ENCODE data around the gene PRKCE. TPM values are rescaled to one million over a fixed set of nuclear protein-coding genes. Genes with fewer than 3 reads are reported as not detected.
"Not testable (repeated sequence)": the region's sequence is repeated elsewhere in the genome, so short reads cannot be mapped to it uniquely, and the experiment has no call there.

The PRKCE gene
- total RNA-seq, 1 donor from 2014 or later, result 18.4 TPM

- Mint-ChIP-seq H3K36me3 (peaks cover 3% of the 10 kb centered on the region), H3K27ac (no peak overlapping the region), H3K4me1 (peaks cover 10% of the 10 kb centered on the region), H3K4me3 (no peak overlapping the region), H3K9me3 (peaks cover 7% of the 10 kb centered on the region), H3K27me3 (ENCODE audit: low read depth) (no peaks in the 10 kb centered on the region)
- DNase-seq (ENCODE audit: low spot score in 2 of 2, unreplicated experiment in 2 of 2), result no peak
- TF ChIP-seq CTCF (IDR thresholded peaks at IDR 0.05; ENCODE audit: unreplicated experiment), result no peak
Observed at GRCh38 chr2:45852450-45853150, 201.1 kb downstream of the PRKCE start.

GRCh38 chr2:45855374-45855773, 203.9 kb downstream of the PRKCE start:
- no peak for DNase-seq (ENCODE audit: low spot score in 2 of 2, unreplicated experiment in 2 of 2)
- Mint-ChIP-seq H3K4me3 (no peak overlapping the region), H3K27me3 (ENCODE audit: low read depth) (no peaks in the 10 kb centered on the region), H3K27ac (peak overlapping the region; percentile 5), H3K36me3 (no peaks in the 10 kb centered on the region), H3K4me1 (peaks cover 9% of the 10 kb centered on the region), H3K9me3 (peaks cover 7% of the 10 kb centered on the region)
- no peak for TF ChIP-seq CTCF (IDR thresholded peaks at IDR 0.05; ENCODE audit: unreplicated experiment)

- peaks cover 17% of the 10 kb centered on the region for H3K4me1 Mint-ChIP-seq
- H3K9me3 Mint-ChIP-seq, result peaks cover 7% of the 10 kb centered on the region
- no peak for DNase-seq (ENCODE audit: low spot score in 2 of 2, unreplicated experiment in 2 of 2)
- H3K36me3 Mint-ChIP-seq, result no peaks in the 10 kb centered on the region
- no peak for TF ChIP-seq CTCF (IDR thresholded peaks at IDR 0.05; ENCODE audit: unreplicated experiment)
- no peaks in the 10 kb centered on the region for H3K27me3 Mint-ChIP-seq (ENCODE audit: low read depth)
- no peak overlapping the region for H3K27ac Mint-ChIP-seq
- no peak overlapping the region for H3K4me3 Mint-ChIP-seq
Observed at GRCh38 chr2:45856391-45857274, 205.2 kb downstream of the PRKCE start.

- DNase-seq (ENCODE audit: low spot score in 2 of 2, unreplicated experiment in 2 of 2), result no peak
- Mint-ChIP-seq H3K4me1 (peaks cover 17% of the 10 kb centered on the region), H3K4me3 (no peak overlapping the region), H3K36me3 (no peaks in the 10 kb centered on the region), H3K9me3 (peaks cover 7% of the 10 kb centered on the region), H3K27ac (no peak overlapping the region), H3K27me3 (ENCODE audit: low read depth) (no peaks in the 10 kb centered on the region)
- no peak for TF ChIP-seq CTCF (IDR thresholded peaks at IDR 0.05; ENCODE audit: unreplicated experiment)
Observed at GRCh38 chr2:45857275-45857609, 205.8 kb downstream of the PRKCE start.

- no peak for DNase-seq (ENCODE audit: low spot score in 2 of 2, unreplicated experiment in 2 of 2)
- H3K36me3 Mint-ChIP-seq, result no peaks in the 10 kb centered on the region
- peaks cover 17% of the 10 kb centered on the region for H3K4me1 Mint-ChIP-seq
- H3K27ac Mint-ChIP-seq, result no peak overlapping the region
- peaks cover 7% of the 10 kb centered on the region for H3K9me3 Mint-ChIP-seq
- H3K4me3 Mint-ChIP-seq, result no peak overlapping the region
- H3K27me3 Mint-ChIP-seq (ENCODE audit: low read depth), result no peaks in the 10 kb centered on the region
- TF ChIP-seq CTCF (IDR thresholded peaks at IDR 0.05; ENCODE audit: unreplicated experiment), result no peak
Observed at GRCh38 chr2:45857867-45858520, 206.5 kb downstream of the PRKCE start.

- H3K4me3 Mint-ChIP-seq; H3K27ac Mint-ChIP-seq; H3K9me3 Mint-ChIP-seq; DNase-seq (ENCODE audit: low spot score in 2 of 2, unreplicated experiment in 2 of 2); H3K27me3 Mint-ChIP-seq (ENCODE audit: low read depth); H3K36me3 Mint-ChIP-seq: not testable (repeated sequence)
- H3K4me1 Mint-ChIP-seq, result peaks cover 17% of the 10 kb centered on the region
Observed at GRCh38 chr2:45858872-45859271, 207.4 kb downstream of the PRKCE start.

All from mesothelial cell of epicardium (in vitro differentiated cells).